Mesothelial cell of epicardium (in vitro differentiated cells): ENCODE measurements around the gene MLKL. TPM values are rescaled to one million over a fixed set of nuclear protein-coding genes. Genes with fewer than 3 reads are reported as not detected.

Experiments
- DNase-seq, 2 experiments: peaks; one replicate each; pipeline ENCODE4 v3.0.0; 2021; ENCODE audit warnings: low spot score in 2 of 2; ENCODE audit not compliant: unreplicated experiment in 2 of 2
- H3K27ac Mint-ChIP-seq: 2 replicates; pipeline ENCODE4 v1.8.0; 2021; ENCODE audit warnings: mixed read lengths
- H3K27me3 Mint-ChIP-seq: 2 replicates; pipeline ENCODE4 v1.8.0; 2021; ENCODE audit warnings: low read depth, mixed read lengths
- H3K36me3 Mint-ChIP-seq: 2 replicates; pipeline ENCODE4 v1.8.0; 2021; ENCODE audit warnings: mixed read lengths
- H3K4me1 Mint-ChIP-seq: 2 replicates; pipeline ENCODE4 v1.8.0; 2021; ENCODE audit warnings: mixed read lengths
- H3K4me3 Mint-ChIP-seq: 2 replicates; pipeline ENCODE4 v1.8.0; 2021; ENCODE audit warnings: mild to moderate bottlenecking, moderate library complexity, mixed read lengths
- H3K9me3 Mint-ChIP-seq: 2 replicates; pipeline ENCODE4 v1.8.0; 2021; ENCODE audit warnings: mixed read lengths
- total RNA-seq: library from RNA; stranded (reverse); gene quantifications from 3 replicates; pipeline ENCODE4 v1.2.1, GENCODE V29; 2021
- TF ChIP-seq, protein P1 (sequence below): fragments of 200-600 bp; sonication (generic); IDR thresholded peaks from one replicate; pipeline ENCODE4 v1.5.0; 2021; ENCODE audit warnings: antibody characterized with exemption; ENCODE audit not compliant: unreplicated experiment

MLKL gene
- not detected in 3 replicates for total RNA-seq

- H3K36me3 Mint-ChIP-seq: no peaks in the 10 kb centered on the region
- TF ChIP-seq, protein P1, sequence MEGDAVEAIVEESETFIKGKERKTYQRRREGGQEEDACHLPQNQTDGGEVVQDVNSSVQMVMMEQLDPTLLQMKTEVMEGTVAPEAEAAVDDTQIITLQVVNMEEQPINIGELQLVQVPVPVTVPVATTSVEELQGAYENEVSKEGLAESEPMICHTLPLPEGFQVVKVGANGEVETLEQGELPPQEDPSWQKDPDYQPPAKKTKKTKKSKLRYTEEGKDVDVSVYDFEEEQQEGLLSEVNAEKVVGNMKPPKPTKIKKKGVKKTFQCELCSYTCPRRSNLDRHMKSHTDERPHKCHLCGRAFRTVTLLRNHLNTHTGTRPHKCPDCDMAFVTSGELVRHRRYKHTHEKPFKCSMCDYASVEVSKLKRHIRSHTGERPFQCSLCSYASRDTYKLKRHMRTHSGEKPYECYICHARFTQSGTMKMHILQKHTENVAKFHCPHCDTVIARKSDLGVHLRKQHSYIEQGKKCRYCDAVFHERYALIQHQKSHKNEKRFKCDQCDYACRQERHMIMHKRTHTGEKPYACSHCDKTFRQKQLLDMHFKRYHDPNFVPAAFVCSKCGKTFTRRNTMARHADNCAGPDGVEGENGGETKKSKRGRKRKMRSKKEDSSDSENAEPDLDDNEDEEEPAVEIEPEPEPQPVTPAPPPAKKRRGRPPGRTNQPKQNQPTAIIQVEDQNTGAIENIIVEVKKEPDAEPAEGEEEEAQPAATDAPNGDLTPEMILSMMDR: no peak
- no peak within 1 kb of the TSS for H3K27ac Mint-ChIP-seq
- no peak for DNase-seq
- peak within 1 kb of the TSS; percentile 58 for H3K4me3 Mint-ChIP-seq
- H3K27me3 Mint-ChIP-seq: peaks cover 13% of the 10 kb centered on the region
- H3K4me1 Mint-ChIP-seq: peaks cover 5% of the 10 kb centered on the region
- no peaks in the 10 kb centered on the region for H3K9me3 Mint-ChIP-seq
Observed at GRCh38 chr16:74700438-74701225, at the start of gene MLKL. Gene MLKL, minus strand, starts transcription at chr16:74700862. Its CDS starts 5,105 bp downstream, at chr16:74695757.

DNA sequence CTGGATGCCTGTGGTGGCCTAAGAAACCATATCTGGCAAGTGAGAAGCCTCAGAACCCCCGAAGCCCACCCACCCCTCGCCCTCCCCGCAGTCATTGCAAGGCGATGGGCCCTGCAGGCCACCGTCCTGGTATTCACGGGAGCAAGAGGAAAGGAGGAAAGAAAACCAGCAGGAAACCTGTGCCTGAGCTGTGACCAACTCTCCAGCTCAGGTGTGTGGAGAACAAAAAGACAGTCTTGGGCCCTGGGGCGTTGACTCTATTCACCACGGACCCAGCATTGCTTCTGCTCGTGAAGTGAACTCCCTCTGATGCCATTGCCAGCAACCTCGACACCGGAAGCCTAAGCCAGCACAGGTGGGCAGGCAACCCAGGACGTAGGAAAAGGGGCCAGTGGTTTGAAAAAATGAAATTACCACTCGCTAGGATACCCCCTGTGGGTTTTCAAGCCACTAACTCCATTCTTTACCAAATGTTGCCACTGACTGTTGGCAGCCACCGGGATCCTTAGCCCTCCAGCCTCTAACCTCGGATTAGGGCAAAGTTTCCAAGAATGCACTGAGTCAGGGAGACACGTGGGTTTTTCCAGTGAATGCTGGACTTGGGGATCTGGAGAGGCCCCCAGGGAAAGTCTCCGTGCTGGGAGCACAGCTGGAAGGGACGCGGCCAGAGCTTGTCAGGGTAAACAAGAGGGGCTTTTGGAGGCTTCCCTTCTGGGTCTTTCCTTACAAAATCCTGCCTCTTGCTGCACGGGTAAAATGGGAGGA, 48.8 kb upstream of the MLKL start:
- DNase-seq: no peak
- no peak overlapping the region for H3K27ac Mint-ChIP-seq
- no peak overlapping the region for H3K4me3 Mint-ChIP-seq
- H3K9me3 Mint-ChIP-seq: no peaks in the 10 kb centered on the region
- H3K36me3 Mint-ChIP-seq: no peaks in the 10 kb centered on the region
- no peaks in the 10 kb centered on the region for H3K4me1 Mint-ChIP-seq
- TF ChIP-seq, protein P1: no peak
- peaks cover 9% of the 10 kb centered on the region for H3K27me3 Mint-ChIP-seq

- DNase-seq: no peak
- no peak overlapping the region for H3K4me3 Mint-ChIP-seq
- H3K4me1 Mint-ChIP-seq: peaks cover 4% of the 10 kb centered on the region
- no peaks in the 10 kb centered on the region for H3K9me3 Mint-ChIP-seq
- TF ChIP-seq, protein P1: no peak
- H3K36me3 Mint-ChIP-seq: no peaks in the 10 kb centered on the region
- no peak overlapping the region for H3K27ac Mint-ChIP-seq
- H3K27me3 Mint-ChIP-seq: peaks cover 8% of the 10 kb centered on the region
Observed at GRCh38 chr16:74748616-74749026, 48.0 kb upstream of the MLKL start.

DNA sequence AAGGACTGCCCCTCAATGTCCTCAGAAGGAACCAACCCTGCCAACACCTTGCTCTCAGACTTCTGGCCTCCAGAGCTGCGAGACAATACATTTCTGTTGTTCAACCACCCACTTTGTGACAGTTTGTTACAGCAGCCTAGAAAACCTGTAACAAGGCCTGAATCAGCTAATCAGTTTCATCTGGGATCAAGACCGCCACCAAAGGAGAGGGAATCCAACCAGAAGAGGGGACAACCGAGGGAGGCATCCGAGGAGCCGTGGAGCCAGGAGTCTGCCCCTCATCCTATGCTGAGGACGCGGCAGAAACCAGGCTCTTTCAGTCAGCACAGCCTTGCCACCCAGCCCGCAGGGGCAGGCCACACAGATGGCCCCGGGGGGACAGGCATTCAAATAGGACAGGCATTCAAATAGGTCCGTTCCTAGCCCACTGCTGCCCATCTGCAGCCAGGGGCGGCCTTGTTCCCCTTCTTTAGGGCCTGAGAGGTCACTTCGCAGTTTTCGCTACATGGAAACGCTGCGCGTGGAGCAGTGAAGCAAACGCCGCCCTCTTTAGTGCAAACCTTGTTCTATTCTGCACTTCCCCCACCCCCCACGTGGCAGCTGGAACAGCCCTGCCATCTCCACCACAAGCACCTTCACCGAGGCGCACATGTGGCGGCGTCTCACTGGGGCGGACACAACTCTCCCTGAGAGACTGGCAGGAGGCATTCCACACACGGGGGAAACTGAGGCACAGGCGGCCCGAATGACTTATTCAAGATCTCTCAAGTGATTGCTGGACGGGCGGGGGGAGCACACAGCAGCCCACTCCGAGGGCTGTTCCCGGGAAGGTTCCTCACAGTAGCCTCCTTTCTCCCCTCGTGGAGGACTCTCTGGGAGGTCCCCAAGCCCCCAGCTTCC, 47.3 kb upstream of the MLKL start:
- TF ChIP-seq, protein P1: no peak
- Mint-ChIP-seq H3K4me1 (peaks cover 5% of the 10 kb centered on the region), H3K36me3 (no peaks in the 10 kb centered on the region), H3K4me3 (no peak overlapping the region), H3K27ac (no peak overlapping the region), H3K9me3 (no peaks in the 10 kb centered on the region), H3K27me3 (peaks cover 5% of the 10 kb centered on the region)
- no peak for DNase-seq

GRCh38 chr16:74745926-74746325, 45.3 kb upstream of the MLKL start:
- H3K36me3 Mint-ChIP-seq: no peaks in the 10 kb centered on the region
- H3K9me3 Mint-ChIP-seq: no peaks in the 10 kb centered on the region
- H3K4me1 Mint-ChIP-seq: peaks cover 11% of the 10 kb centered on the region
- no peak overlapping the region for H3K27ac Mint-ChIP-seq
- no peak for DNase-seq
- H3K27me3 Mint-ChIP-seq: no peaks in the 10 kb centered on the region
- TF ChIP-seq, protein P1: no peak
- H3K4me3 Mint-ChIP-seq: no peak overlapping the region
